GM12875 (cell line): ENCODE measurements around the gene OR5AU1.

ENCODE experiments used
- H3K4me3 ChIP-seq: one replicate; pipeline ENCODE4 v1.5.1; 2011; ENCODE audit warnings: low read depth, low read length, control low read depth
- TF ChIP-seq, protein P1 (sequence below): IDR thresholded peaks from 2 replicates; pipeline ENCODE4 v1.5.1; 2011; ENCODE audit warnings: low read depth, mild to moderate bottlenecking, control low read depth, inconsistent platforms, low read length, moderate library complexity, borderline replicate concordance; ENCODE audit not compliant: insufficient read depth

Gene OR5AU1

DNA sequence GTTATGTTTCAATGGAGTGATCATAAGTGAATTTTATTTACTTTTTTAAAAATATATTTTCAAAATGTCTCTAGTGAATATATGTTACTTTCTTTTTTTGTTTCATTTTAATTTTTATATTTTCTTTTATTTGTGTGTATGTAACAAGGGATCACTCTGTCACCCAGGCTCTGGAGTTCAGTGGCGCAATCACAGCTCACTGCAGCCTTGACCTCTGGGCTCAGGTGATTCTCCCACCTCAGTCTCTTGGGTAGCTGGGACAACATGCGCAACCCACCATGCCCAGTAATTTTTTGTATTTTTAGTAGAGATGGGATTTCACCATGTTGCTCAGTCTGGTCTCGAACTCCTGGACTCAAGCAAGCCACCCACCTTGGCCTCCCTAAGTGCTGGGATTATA is 36.9 kb downstream of the OR5AU1 start:
- TF ChIP-seq, protein P1, sequence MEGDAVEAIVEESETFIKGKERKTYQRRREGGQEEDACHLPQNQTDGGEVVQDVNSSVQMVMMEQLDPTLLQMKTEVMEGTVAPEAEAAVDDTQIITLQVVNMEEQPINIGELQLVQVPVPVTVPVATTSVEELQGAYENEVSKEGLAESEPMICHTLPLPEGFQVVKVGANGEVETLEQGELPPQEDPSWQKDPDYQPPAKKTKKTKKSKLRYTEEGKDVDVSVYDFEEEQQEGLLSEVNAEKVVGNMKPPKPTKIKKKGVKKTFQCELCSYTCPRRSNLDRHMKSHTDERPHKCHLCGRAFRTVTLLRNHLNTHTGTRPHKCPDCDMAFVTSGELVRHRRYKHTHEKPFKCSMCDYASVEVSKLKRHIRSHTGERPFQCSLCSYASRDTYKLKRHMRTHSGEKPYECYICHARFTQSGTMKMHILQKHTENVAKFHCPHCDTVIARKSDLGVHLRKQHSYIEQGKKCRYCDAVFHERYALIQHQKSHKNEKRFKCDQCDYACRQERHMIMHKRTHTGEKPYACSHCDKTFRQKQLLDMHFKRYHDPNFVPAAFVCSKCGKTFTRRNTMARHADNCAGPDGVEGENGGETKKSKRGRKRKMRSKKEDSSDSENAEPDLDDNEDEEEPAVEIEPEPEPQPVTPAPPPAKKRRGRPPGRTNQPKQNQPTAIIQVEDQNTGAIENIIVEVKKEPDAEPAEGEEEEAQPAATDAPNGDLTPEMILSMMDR: no peak

DNA sequence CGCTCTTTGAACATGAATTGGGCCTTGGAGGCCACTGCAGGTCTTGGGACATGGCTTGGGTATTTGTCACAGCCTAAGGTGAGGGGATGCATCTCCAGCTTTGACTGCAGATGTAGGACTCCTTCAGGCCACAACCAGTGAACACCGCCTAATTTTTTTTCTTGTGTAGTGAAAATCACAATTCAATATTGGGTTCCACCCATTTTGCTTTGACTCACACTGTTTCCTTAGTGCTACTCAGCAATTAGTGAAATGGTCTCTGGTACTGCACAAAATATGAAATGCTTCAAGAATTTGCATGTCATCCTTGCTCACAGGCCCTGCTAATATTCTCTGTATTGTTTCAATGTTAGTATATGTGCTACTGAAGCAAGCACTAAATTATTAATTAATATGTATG is 42.5 kb downstream of the OR5AU1 start:
- TF ChIP-seq, protein P1: no peak
- H3K4me3 ChIP-seq: no peak overlapping the region

More for the DNA sequence above, 36.9 kb downstream of the OR5AU1 start:
- no peak overlapping the region for H3K4me3 ChIP-seq

DNA sequence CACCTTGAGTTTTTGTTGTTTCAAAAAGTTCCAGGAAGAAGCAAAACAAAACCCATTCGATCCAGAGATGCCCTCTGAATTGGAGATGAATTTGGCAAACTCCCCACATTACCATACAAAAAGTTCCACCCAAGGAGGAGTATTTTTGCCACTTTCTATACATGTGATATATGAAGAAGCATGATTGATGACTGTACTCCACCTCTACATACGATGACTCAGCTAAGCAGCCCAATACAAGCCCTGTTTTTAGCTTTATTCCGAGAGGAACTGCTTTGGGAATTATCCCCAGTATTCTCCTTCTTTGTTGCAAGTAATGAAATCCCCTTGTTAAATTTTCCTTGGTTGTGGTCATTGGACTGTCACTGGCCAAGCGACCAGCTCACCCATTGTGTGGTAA is 43.6 kb downstream of the OR5AU1 start:
- TF ChIP-seq, protein P1: no peak
- no peak overlapping the region for H3K4me3 ChIP-seq

DNA sequence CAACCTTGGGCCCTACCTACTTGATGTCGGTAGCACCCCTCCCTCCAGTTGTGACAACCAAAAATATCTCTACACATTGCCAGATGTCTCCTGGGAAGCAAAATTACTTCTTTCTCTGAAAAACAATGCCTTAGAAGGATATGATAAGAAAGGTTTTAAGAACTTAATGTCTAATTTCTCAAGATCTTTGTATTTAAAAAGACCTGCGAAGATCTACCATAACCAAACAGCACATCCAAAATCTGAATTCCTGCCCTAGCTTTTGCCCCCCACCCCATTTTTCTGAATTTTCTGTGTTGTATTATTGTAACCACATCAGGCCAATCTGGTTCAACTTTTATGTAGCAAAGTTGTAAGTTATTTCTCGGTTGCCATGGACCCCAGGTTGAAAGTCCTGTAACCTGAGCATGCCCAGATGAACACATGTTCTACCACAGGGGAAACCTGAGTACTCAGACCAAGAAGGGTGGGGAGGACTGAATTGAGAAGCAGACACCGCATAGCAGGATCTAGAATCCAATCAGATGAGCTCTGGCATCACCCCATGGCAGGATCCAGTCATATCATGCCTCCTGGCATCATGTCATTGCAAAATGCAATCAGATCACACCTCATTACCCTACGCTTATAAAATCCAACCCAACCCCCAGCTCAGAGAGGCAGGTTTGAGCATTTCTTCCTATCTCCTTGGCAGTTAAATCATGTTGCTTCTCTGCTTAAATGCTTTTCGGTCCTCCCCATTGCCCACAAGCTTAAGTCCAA is 46.3 kb downstream of the OR5AU1 start:
- no peak overlapping the region for H3K4me3 ChIP-seq
- TF ChIP-seq, protein P1: no peak

DNA sequence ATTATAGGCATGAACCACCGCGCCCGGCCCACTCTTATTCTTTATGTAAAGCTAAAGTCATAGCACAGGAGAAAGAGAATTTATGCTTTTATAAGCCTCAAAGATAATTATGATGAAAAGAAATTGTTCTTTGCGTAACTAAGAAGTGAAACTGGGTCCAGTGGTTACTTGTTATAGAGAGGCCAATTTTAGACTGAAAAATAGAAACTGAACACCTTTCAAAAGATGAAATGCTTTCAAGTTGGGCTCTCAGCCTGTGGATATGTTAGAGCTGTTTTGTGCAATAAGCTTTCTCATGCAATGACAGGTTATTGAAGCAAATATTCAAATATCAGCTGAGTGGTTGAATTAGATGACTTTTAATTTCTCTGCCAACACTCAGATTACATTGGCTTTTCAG is 47.1 kb downstream of the OR5AU1 start:
- TF ChIP-seq, protein P1: no peak
- no peak overlapping the region for H3K4me3 ChIP-seq

DNA sequence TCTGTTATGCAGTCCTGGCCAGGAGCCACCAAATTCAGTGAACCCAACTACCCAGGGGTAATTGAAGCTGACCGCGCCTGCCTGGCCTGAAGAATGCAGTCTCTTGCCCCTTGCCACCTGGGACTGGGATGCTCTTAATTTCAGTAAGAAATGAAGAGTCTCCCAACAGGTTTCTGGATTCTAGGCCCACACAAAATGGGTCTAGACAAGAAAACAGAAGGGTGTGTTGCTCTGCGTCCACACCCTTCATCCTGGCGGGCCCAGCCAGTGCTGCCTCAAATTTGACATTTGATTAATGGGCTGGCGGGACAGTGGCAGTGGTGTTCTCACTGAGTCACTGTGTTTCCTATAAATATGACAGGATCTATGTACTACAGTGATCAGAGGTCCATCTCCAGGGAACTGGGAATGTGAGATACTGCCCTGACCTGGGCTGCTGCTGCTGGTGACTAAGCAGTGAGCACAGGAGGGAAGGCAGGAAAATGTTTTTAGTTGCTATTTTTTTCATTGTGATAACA is 48.5 kb downstream of the OR5AU1 start:
- H3K4me3 ChIP-seq: no peak overlapping the region
- TF ChIP-seq, protein P1: no peak
